Pons (tissue), 1 donor: Measurements from ENCODE around the gene AKR7A3.
A peak's percentile ranks its signal among the peaks of the same experiment; 100 is the strongest.
"Not testable (repeated sequence)": the region's sequence is repeated elsewhere in the genome, so short reads cannot be mapped to it uniquely, and the experiment has no call there.

ENCODE experiments used
- DNase-seq: peaks from one replicate; pipeline ENCODE4 v3.0.0-alpha.2; 2016; ENCODE audit warnings: low spot score

Gene AKR7A3

GRCh38 chr1:19319196-19319595 is 30.6 kb upstream of the AKR7A3 start:
- DNase-seq, result no peak

- DNase-seq, result no peak
These were observed 28.7 kb upstream of the AKR7A3 start for GRCh38 chr1:19317126-19317910.

GRCh38 chr1:19315378-19316198 is 27.0 kb upstream of the AKR7A3 start:
- DNase-seq, result peak; percentile 26

DNA sequence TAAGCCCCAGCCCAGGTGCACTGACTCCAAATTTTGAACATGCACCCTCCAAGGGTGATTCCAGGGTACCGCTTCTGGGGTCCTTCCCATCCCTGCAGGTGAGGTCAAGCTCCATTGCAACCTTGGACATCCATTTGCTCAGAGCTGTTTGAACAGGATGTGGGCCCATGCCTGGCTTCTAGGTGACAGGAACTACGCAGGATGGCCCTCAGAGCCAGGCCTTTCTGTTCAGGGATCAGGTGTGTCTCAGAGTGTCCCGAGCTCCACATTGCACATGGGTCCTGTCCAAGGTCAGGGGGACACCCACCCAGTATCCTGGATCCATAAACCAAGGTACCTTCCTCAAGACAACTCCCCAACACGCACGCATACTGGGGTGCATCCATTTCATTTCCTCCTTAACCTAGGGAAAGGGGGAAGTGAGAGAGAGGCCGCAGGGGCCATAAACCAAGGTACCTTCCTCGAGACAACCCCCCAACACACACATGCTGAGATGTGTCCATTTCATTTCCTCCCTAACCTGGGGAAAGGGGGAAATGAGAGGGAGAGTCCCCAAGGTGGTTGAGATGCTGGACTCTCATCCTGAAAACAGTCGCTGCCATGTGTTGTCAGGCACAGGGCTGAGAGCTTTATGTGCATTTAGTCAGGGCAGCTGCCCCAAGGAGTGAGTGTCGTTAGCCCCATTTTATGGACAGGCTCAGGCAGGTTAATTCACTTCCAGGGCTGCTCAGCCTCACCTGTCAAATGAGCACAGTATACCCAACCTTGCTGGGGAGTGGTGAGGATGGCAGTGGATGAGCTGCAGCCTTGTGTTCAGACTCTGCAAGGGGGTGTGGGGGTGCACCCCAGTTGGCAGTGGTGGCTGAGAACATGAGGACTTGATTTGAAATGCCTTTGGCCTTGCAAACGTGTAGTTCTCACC is 25.7 kb upstream of the AKR7A3 start:
- DNase-seq, result no peak

DNA sequence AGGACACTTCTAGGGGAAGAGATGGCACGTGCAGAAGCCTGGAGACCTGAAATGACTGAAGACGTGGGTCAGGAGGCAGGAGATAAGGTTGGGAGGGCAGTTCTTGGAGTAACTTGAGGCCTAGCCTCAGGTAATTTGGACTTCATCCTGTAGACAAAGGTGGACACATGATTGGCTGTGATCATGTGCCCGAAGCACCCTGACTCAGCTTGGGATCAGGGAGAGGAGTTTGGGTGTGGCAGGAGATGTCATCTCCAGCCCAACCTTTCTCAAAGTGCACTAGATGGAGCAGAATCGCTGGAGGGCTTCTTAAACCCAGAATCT is 25.0 kb upstream of the AKR7A3 start:
- DNase-seq, result no peak

DNA sequence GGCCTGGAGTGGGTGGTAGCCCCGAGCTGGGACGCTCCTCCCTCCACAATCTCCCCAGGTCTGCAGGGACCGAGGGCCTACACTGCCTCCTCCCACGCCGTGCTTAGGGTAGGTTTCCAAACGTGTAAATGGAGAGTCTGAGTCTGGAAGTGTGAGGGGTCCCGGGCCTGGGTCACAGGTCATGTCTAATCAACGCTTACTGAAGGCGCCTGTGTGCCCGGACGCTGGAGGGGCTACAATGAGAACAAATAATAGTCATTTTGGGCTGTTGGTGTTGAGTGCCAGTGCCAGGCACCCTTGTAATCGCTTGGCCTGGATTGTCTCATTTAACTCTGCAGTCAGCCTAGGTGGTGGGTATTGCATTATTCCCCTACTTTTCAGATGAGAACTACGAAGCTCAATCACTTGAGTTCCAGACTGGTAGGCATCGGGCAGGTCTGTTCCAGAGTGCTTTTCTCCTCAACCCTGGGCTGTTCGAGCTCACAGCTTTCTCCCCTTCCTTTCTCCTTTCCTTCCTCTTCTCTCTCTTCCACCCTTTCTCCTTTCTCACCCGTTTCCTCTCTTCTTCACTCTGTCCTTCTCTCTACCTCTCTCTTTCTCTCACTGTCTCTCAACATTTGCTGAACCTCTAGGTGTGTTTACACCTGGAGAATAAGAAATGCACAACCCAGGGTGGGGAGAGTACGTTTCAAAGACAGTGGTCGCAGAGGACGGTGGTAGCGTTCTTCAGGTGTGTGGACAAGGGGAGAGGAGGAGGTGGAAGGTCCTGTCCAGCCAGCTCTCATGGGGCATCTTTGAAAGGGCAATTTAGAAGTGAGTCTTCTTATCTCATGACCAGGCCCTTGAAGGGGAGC is 24.4 kb upstream of the AKR7A3 start:
- peak; percentile 9 for DNase-seq

DNA sequence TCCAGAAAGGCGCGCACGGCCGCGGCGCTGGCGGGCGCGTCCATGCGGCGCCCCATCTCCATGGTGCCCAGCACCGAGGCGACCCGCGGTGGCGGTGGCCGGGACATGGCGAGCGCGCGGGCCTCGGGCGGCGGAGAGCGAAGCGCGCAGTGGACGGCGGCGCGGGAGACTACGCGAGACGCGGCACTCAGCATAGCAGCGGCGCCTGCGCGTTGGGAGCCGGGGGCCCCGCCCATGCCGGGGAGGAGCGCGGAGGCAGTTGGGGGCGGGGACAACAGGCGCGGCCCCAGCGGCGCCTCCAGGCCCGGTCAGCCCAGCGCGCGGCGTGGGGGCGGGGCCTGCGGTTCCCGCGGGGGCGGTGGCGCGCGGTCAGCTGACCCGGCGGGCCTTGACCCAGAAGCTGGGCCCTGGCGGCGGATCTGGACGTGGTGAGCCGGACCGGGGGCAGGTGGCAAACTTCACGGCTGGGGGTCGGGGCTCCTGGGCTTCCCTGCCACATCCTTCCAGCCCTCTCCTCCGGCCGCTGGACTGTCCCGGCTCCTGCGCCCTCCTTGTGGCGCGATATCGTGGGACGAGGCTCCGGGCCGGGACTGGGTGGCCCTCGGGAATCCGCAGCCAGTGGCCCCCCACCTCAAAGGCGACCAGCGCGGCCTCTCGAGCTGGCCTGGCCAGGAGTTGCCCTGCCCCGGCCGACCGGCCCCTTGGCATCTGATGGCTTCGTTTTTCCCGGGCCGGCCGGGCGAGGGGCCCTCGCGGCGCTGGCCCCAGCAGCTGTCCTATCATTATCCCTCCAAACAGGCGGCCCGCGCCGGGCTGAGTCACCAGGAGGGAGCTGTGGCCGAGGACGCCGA is 23.6 kb upstream of the AKR7A3 start, which contains the start of the genes AKR7A2 and SLC66A1:
TSS of gene AKR7A2 (minus strand) at position 214 of the 851 bp plus-strand sequence. CDS start at position 194, 20 bp downstream.
TSS of gene SLC66A1 (plus strand) at position 396 of the 851 bp plus-strand sequence. CDS start 5,352 bp downstream, outside the sequence.
- DNase-seq, result peak; percentile 93

- peak; percentile 8 for DNase-seq
These were observed 22.9 kb upstream of the AKR7A3 start for GRCh38 chr1:19311503-19311930.

- DNase-seq, result no peak
These were observed 22.3 kb upstream of the AKR7A3 start for GRCh38 chr1:19310720-19311502.

GRCh38 chr1:19310061-19310460 is 21.5 kb upstream of the AKR7A3 start:
- DNase-seq, result peak; percentile 16

- no peak for DNase-seq
These were observed 20.7 kb upstream of the AKR7A3 start for GRCh38 chr1:19309123-19309813.

- no peak for DNase-seq
These were observed 19.9 kb upstream of the AKR7A3 start for GRCh38 chr1:19308509-19308907.

DNA sequence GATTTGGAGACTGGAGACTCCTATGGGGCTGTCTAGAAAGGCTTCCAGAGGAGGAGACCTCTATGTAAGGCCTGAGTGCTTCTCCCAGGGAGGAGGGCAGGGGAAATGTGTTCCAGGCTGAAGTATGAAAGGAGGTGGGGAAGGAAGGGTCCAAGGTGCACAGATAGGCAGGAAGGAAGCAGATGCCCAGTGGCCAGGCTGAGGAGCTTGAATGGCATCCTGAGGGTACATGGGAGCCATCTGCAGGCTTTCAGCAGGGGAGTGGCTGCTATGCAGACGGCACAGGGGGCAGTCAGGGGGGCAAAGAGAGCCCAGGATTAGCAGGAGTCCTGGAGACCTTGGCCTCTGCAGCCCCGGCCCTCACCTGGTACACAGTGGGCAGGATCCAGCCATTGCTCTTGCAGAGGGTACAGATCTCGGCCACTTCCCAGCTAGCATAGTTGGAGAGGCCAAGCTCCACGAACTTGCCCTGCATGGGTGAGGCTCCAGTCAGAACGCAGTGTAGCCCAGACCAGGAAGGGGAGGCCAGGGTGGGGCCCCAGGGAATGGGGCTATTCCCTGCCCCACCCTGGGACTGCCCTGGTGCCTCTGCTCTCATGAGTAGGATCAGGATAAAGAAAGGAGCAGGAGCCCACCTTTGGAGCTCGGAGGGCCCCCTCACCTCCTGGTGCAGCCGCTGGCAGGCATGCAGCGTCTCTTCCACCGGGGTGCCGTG is 19.4 kb upstream of the AKR7A3 start:
- DNase-seq, result no peak

- DNase-seq, result no peak
These were observed 18.4 kb upstream of the AKR7A3 start for GRCh38 chr1:19306941-19307340.

GRCh38 chr1:19305880-19306279 is 17.3 kb upstream of the AKR7A3 start:
- DNase-seq, result no peak

GRCh38 chr1:19304081-19304480 is 15.5 kb upstream of the AKR7A3 start:
- not testable (repeated sequence) for DNase-seq

DNA sequence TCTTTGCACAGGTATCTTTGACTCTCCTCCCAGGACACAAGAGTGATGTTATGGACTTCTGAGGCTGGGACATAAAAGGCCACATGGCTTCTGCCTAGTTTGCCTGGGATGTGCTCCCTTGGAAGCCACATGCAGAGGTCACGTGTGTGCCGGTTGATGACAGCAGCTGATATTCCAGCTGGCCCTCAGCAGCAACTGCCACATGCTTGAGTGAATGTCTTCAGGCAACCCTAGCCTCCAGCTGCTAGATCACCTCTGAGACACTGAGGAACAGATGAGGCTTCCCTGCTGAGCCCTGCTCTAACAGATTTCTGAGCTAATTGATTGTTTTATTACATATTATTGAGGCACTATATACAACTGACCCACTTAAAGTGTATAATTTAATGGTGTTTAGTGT is 11.6 kb upstream of the AKR7A3 start:
- DNase-seq, result no peak

DNA sequence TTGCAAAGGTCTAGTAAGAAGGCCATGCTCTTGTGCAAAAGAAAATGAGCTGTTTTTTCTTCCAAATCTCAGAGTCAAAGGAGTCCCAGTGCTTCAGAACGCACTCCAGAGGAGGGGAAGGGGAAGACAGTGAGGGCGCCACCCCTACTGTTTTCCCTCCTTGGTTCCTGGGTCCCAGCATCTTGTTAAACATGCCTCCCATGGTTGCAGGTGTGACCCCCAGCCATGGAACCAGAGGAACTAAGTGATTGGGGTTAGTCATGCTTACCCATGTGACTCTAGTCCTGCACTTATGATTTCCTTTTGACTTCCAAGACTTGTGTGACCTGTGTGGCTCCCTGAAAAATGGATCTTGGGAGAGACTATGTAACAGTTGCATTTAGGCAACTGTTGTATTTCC is 6.1 kb upstream of the AKR7A3 start:
- DNase-seq, result no peak
